ENCODE results near the gene DCAF8.

GRCh38 chr1:160245434-160245833, 16.9 kb downstream of the DCAF8 start:
- TF ChIP-seq CTCF (IDR thresholded peaks at IDR 0.05; ENCODE audit: insufficient read depth, low read depth, low read length) (no peak), EZH2 (IDR thresholded peaks at IDR 0.05; ENCODE audit: insufficient read depth, low read length) (no peak)

All from astrocyte (in vitro differentiated cells and primary cell).